Chondrocyte (in vitro differentiated cells): Measurements from ENCODE around the gene DDAH1. TPM values are rescaled to one million over a fixed set of nuclear protein-coding genes. Genes with fewer than 3 reads are reported as not detected.
"Not testable (repeated sequence)": the region's sequence is repeated elsewhere in the genome, so short reads cannot be mapped to it uniquely, and the experiment has no call there.

Experiments
- DNase-seq: peaks from one replicate; pipeline ENCODE4 v3.0.0; 2021; ENCODE audit warnings: mixed read lengths, low spot score
- H3K27ac Mint-ChIP-seq: one replicate; pipeline ENCODE4 v1.8.0; 2021; ENCODE audit warnings: mild to moderate bottlenecking, moderate library complexity, mixed read lengths; ENCODE audit not compliant: unreplicated experiment
- H3K27me3 Mint-ChIP-seq: 2 replicates; pipeline ENCODE4 v1.8.0; 2021; ENCODE audit warnings: low read depth, mixed read lengths
- H3K36me3 Mint-ChIP-seq: 2 replicates; pipeline ENCODE4 v1.8.0; 2021; ENCODE audit warnings: low read depth, mixed read lengths
- H3K4me1 Mint-ChIP-seq: 2 replicates; pipeline ENCODE4 v1.8.0; 2021; ENCODE audit warnings: low read depth, mild to moderate bottlenecking, mixed read lengths
- H3K4me3 Mint-ChIP-seq: one replicate; pipeline ENCODE4 v1.8.0; 2021; ENCODE audit warnings: mild to moderate bottlenecking, moderate library complexity, mixed read lengths; ENCODE audit not compliant: unreplicated experiment
- H3K9me3 Mint-ChIP-seq: 2 replicates; pipeline ENCODE4 v1.8.0; 2021; ENCODE audit warnings: low read depth, mixed read lengths
- long read RNA-seq: library from polyadenylated mRNA; stranded (forward); transcript quantifications from one replicate; pipeline ENCODE4 v2.0.0, GENCODE V29; 2021
- total RNA-seq: library from RNA; stranded (reverse); gene quantifications from 3 replicates; pipeline ENCODE4 v1.2.1, GENCODE V29; 2021
- TF ChIP-seq, protein P1 (sequence below): fragments of 200-600 bp; sonication (generic); IDR thresholded peaks from 2 replicates; pipeline ENCODE4 v1.5.0; 2021; ENCODE audit warnings: antibody characterized with exemption, mild to moderate bottlenecking, moderate library complexity

Gene DDAH1
- total RNA-seq = 91.8 to 93.0 TPM (median 92.7 TPM) in 3 replicates
- long read RNA-seq, transcript DDAH1-201 (6 exons, 3,920 nt) = minor isoform, 22 of 131 reads
- long read RNA-seq, transcript DDAH1-204 (7 exons, 3,909 nt) = major isoform, 57 of 131 reads
- long read RNA-seq, partial matches to known transcripts = 21 of 131 reads
- long read RNA-seq, other reads (novel, unspliced or antisense) = 27 of 131 reads

DNA sequence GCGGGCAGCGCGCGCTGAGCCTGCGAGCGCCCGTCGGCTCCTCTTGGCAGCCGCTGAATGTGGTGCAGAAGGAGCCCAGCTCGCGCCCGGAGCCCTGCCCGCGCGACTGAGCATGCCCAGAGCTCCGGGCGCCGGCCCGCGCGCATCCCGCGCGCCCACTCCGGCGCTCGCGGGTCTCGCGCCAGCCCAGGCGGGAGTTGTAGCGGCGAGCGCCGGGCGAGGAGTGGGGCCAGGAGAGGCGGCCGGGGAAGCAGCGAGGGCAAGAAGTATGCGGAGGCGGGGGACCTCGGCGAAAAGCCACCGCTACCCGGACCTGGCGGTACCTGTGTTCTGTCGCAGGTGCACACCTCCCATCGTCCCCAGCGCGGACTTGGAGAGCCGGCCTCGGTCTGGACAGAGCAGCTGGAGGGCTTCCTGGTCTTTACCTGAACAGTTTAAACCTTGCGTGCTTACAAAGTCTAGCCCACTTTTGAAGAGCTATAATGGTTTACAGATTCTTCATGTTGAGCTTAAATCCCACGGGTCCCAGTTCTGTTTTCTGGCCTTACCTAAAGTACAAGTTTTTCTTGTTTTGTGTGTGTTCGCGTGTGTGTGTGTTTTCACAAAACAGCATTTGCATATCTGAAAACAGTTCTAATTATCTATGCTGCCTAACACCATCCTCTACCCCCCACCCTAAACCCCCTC is at the start of gene DDAH1:
Gene DDAH1, minus strand, starts transcription at position 61 of the 687 bp plus-strand sequence. CDS start 114 bp downstream, outside the sequence.
- peak; percentile 91 for DNase-seq
- Mint-ChIP-seq H3K4me1 (peaks cover 63% of the 10 kb centered on the region), H3K27ac (peak within 1 kb of the TSS; percentile 91), H3K9me3 (no peaks in the 10 kb centered on the region), H3K4me3 (peak within 1 kb of the TSS; percentile 86), H3K36me3 (peaks cover 5% of the 10 kb centered on the region), H3K27me3 (no peaks in the 10 kb centered on the region)
- TF ChIP-seq, protein P1, sequence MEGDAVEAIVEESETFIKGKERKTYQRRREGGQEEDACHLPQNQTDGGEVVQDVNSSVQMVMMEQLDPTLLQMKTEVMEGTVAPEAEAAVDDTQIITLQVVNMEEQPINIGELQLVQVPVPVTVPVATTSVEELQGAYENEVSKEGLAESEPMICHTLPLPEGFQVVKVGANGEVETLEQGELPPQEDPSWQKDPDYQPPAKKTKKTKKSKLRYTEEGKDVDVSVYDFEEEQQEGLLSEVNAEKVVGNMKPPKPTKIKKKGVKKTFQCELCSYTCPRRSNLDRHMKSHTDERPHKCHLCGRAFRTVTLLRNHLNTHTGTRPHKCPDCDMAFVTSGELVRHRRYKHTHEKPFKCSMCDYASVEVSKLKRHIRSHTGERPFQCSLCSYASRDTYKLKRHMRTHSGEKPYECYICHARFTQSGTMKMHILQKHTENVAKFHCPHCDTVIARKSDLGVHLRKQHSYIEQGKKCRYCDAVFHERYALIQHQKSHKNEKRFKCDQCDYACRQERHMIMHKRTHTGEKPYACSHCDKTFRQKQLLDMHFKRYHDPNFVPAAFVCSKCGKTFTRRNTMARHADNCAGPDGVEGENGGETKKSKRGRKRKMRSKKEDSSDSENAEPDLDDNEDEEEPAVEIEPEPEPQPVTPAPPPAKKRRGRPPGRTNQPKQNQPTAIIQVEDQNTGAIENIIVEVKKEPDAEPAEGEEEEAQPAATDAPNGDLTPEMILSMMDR = no peak

DNA sequence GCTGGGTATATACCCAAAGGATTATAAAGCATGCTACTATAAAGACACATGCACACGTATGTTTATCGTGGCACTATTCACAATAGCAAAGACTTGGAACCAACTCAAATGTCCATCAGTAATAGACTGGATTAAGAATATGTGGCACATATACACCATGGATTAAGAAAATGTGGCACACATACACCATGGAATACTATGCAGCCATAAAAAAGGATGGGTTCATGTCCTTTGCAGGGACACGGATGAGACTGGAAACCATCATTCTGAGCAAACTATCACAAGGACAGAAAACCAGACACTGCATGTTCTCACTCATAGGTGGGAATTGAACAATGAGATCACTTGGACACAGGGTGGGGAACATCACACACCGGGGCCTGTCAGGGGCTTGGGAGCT is 49.0 kb upstream of the DDAH1 start:
- not testable (repeated sequence) for DNase-seq, H3K27ac Mint-ChIP-seq, H3K4me3 Mint-ChIP-seq, H3K9me3 Mint-ChIP-seq, H3K27me3 Mint-ChIP-seq
- Mint-ChIP-seq H3K36me3 (peaks cover 14% of the 10 kb centered on the region), H3K4me1 (peaks cover 37% of the 10 kb centered on the region)

- no peak overlapping the region for H3K4me3 Mint-ChIP-seq
These were observed 39.5 kb upstream of the DDAH1 start for GRCh38 chr1:85504417-85504816.

GRCh38 chr1:85502625-85503083 is 37.7 kb upstream of the DDAH1 start:
- Mint-ChIP-seq H3K9me3 (peaks cover 10% of the 10 kb centered on the region), H3K27ac (peak overlapping the region; percentile 91), H3K36me3 (peaks cover 29% of the 10 kb centered on the region), H3K4me3 (no peak overlapping the region), H3K4me1 (peaks cover 63% of the 10 kb centered on the region), H3K27me3 (no peaks in the 10 kb centered on the region)
- no peak for DNase-seq
- TF ChIP-seq, protein P1 = peak; percentile 79

More at GRCh38 chr1:85504417-85504816, 39.5 kb upstream of the DDAH1 start:
- TF ChIP-seq, protein P1 = no peak
- Mint-ChIP-seq H3K27ac (peak overlapping the region; percentile 88), H3K9me3 (peaks cover 10% of the 10 kb centered on the region), H3K36me3 (peaks cover 28% of the 10 kb centered on the region), H3K4me1 (peaks cover 63% of the 10 kb centered on the region), H3K27me3 (no peaks in the 10 kb centered on the region)
- DNase-seq = no peak

DNA sequence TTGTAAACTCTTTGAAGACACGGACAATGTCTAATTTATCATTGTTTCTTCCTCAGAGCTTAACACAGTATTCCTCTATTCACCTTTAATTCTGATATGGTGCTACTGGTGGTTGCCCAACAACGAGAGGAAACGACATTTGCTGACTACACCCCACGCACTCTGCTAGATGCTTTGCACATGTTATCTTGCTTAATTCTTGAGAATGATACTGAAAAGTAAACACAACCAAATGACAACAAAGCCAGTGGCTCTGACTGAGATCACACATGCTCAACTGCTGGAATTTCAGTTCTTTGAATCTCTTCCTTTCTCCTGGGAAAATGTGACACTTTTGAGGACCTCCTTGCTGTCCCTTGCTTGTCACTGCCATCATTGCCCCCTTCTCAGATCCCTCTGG is 37.2 kb upstream of the DDAH1 start:
- peaks cover 29% of the 10 kb centered on the region for H3K36me3 Mint-ChIP-seq
- H3K4me3 Mint-ChIP-seq = no peak overlapping the region

More for the DNA sequence above, 37.2 kb upstream of the DDAH1 start:
- Mint-ChIP-seq H3K9me3 (peaks cover 10% of the 10 kb centered on the region), H3K4me1 (peaks cover 65% of the 10 kb centered on the region), H3K27ac (peak overlapping the region; percentile 91), H3K27me3 (no peaks in the 10 kb centered on the region)
- no peak for DNase-seq
- TF ChIP-seq, protein P1 = no peak
